HG02623 (cell line): ENCODE results near the gene ATF6B.

ENCODE experiments used
- ATAC-seq: cut with Tn5 transposase; IDR thresholded peaks from one replicate; pipeline ENCODE4 v1.9.1; 2021; ENCODE audit warnings: moderate library complexity; ENCODE audit not compliant: unreplicated experiment

ATF6B gene

GRCh38 chr6:32132110-32132509, 4.1 kb upstream of the ATF6B start:
- no peak for ATAC-seq

GRCh38 chr6:32131439-32131948, 3.4 kb upstream of the ATF6B start:
- no peak for ATAC-seq

GRCh38 chr6:32129297-32130088, 1.4 kb upstream of the ATF6B start:
- no peak for ATAC-seq

GRCh38 chr6:32128751-32129296, 778 bp upstream of the ATF6B start:
- ATAC-seq, result no peak

DNA sequence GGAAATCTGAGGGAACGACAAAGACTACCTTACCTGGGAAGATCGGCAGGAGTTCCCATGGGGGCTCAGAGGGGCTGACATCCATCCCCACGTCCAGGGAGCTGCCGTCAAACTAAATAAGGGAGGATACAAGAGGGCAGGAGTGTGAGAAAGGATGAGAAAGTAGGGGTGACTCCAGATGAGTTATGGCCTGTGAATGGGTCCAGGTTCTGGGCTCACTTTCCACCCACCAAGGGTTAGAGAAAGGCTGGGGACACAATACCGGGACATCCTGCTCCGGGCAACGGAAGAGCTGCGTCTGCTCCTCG, 683 bp downstream of the ATF6B start:
- no peak for ATAC-seq

DNA sequence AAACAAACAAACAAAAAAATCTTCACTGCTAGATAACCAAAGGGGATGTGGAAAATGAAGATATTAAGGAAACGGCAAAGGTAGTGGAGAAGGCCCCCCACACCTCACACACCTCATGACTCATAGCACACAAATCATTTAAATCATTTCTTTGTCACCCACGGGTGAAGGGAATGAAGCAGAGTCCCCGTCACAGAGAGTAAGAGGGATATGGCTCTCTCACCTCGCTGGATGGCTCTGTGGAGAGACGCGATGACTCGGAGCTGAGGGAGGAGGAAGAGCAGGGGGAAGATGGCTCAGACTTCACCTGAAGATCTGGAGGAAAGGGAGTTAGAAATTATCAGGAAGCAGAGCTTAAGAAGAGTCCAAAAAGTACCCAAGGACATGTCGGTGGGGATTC, 1.2 kb downstream of the ATF6B start:
- no peak for ATAC-seq

- no peak for ATAC-seq
Measured at GRCh38 chr6:32123681-32124080, 4.4 kb downstream of the ATF6B start.

DNA sequence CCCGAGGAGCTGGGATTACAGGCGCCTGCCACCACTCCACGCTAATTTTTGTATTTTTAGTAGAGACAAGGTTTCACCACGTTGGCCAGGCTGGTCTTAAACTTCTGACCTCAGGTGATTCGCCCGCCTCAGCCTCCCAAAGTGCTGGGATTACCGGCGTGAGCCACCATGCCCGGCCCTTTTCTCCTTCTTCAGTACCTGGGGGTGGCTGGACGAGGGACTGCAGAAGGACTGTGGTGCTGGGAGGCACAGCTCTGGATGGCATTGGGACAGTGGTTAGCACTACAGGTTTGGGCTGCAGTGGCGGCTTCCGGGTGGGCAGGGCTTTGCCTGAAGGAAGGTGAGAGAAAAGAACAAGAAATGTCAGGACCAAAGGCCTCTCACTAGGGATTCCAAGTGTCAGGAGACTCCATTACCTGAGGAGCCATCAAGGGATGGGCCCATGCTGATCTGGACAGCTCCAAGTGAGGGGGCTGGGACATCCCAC, 7.4 kb downstream of the ATF6B start:
- ATAC-seq, result no peak

DNA sequence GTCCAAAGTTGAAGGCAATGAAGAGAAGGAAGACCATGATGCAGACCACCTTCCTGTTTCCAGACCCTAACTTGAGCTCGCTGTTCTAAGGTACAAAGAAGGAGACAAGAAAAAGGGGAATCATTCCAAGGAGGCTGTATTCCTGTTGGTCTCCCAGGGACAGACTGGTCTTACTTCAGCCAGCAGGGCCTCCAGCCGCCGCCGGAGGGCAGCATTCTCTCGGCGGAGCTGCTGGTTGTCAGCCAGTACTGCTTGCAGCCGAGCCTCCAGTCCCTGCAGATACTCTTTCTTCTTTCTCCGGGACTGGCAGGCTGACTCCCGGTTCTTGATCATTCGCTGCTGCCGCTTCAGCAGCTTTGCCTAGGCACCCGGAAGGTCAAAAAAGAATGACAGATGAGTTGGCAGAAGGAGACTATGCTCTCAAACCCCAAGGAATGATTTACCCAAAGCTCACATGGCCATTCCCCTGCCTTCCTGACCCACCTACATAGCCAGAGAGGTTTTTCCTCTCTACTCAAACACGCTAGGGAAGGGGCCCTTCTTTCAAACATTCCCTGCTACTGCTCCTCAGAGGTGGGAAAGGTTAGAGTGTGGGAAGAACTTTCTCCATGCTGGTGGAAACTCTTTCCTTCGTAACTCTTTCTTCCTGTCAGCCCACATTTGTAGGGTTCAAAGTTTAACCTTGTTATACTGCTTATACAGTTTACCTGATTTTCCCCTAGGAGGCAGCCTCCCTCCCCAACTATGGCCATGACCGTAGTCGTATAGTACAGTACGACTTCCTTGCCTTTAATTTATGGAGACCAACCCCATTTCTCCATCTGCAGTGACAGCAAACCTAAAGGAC, 9.0 kb downstream of the ATF6B start:
- no peak for ATAC-seq

DNA sequence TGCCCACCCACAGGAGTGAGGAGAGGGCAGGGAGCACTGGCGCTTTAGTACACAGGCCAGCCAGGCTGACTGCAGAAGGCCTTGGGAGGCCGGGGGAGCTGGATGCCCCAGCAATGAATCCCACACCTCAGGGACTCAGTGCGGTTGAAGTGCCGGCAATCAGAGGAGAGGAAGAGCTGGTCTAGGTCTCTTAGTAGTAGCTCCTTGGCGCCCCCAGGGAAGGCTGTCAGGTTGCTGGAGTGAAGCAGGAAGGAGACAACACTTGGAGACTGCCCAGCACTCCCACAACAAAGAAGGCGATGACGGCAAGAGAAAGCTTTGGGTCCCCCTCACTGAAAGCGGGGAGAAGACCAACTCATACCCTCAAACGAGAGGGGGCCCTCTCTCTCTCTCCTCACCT, 10.6 kb downstream of the ATF6B start:
- no peak for ATAC-seq

DNA sequence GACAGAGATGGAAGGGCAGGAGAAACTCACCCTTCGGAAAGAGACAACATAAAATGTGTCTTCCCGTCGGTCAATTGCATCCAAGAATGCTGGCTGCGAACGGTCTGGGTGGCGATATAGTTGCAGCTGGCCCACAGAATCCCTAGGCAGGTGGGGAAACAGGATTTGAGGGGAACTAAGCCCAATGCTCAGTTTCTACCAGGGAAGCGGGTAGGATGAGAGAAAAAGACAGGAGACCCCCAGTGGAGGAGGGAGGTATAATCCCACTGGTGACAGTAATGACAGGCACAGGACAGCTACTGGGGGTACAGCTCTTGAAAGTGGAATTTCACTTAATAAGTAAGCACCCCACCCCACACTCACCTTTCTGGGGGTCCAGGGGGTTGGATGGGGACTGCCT, 11.4 kb downstream of the ATF6B start:
- no peak for ATAC-seq

DNA sequence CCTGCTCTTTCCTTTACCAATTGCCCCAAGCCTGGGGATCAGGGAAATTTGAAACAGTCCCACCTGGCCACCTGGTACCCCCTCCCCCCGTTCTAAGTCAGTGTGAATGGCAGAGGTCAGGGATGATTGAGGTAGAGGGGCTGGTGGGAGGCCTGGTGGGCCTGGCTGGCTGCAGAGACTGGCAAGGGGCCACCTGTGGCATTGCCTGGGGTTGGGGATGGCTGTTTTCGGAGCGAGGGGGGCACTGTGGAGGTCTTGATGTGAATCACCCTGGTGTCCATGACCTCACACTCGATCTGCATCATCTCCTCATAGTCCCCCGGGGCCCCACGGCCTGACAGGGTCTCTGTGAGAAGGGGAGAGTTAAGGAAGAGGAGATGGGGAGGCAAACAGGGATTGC, 12.4 kb downstream of the ATF6B start:
- ATAC-seq, result no peak

GRCh38 chr6:32114796-32115195, 13.2 kb downstream of the ATF6B start:
- no peak for ATAC-seq

DNA sequence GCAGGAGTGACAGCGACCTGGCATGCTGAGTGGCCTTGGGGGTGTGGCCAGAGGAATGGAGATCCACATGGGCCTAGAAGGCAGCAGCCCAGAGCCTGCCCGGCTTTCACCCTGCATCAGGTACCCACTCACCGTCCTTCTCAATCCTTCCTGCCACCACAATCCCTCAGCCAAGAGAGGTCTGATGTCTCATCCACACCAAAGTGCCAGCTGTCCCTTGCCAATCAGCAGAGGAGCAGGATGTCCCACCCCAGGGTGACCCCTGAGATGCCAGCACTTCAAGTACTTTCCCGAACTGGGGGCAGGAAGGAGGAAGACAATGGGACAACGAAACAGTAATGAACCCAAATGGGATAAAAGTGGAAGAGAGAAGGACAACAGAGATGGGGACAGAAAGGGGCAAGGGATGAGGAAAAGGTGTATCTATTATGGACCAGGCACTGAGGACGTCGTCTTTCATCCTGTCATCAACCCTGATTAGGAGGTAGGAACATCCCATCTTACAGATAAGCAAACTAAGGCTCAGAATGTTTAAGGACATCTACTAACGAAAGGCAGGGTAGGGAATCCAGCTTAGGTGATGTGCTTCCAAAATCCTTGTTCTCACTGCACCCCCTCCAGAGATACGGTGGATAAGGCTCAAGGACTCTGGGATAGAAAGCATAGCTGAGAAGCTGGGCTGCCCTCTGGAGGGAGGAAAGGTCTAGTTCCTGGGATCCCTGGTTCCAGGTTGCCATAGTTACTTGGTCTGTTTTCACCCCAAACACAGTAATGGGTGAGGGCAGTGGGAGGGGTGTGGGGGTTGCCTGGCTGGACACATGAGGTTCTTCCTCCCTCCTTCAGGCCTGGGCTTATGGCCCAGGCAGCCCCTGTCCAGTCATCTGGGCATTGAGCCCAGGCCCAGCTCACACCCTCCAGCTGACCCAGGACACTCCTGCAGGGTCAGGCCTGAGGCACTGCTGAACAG, 14.4 kb downstream of the ATF6B start:
- ATAC-seq, result no peak

DNA sequence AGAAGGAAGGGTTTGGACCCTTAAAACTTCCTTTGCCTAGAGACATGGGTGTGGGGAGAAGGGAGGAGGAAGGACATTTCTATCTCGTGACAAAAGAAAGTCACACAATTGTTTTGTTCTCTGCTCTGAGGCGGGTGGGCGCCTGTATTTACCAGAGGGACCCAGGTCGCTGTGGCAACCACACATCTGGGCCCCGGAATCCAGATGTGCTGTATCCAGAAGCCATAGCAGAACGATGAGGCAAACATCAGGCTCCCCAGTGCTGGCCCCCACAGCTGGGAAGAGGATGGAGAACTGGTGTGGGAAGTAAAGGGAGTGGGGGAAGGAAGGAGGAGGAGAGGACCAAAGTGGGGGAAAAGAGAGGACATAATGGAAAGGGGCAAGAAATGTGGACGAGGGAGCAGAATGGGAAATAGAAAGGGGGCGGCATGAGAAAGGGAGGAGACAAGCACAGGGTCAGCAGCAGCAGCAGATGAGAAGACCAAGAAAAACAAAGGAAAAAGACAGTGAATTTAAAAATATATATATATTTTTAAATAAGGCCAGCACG, 15.5 kb downstream of the ATF6B start:
- no peak for ATAC-seq

DNA sequence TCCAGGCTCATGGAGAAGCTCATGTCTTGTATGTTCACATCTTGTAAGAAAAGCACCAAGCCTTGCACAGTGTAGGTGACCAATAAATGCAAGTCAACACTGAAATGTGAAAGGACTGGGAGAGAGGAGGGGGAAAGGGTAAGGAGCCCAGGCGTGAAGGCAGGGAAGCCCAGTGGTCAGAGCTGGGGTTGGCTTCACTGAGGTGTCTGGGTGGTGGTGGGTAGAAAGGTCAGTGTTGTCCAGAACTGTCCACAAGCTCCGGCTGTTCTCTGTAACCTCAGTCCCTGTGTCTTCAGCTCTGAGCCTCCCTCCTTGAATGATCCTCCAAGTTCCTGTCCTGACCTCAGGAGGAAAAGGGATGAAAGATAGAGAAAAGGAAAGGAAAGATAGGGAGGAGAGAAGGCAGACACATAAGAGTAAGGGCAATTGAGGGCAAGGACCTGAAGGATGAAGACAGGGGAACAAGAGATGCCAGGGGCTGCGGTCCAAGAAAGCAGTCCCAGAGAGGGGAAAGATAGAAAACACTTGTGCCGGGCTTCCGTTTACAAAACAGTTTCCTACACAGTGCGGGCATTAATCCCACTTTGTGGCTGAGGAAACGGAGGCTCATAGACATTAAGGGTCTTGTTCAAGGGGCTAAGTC, 16.5 kb downstream of the ATF6B start:
- no peak for ATAC-seq

- ATAC-seq, result no peak
Measured at GRCh38 chr6:32110632-32111031, 17.4 kb downstream of the ATF6B start.

- ATAC-seq, result no peak
Measured at GRCh38 chr6:32109765-32110160, 18.3 kb downstream of the ATF6B start.

GRCh38 chr6:32109114-32109764, 18.8 kb downstream of the ATF6B start, which contains the start of gene TNXB:
Gene TNXB, minus strand, starts transcription at chr6:32109338. Its CDS starts 11,140 bp downstream, at chr6:32098198.
- ATAC-seq, result no peak
